HepG2 (cell line): ENCODE data around the gene C6orf136. TPM values are rescaled to one million over a fixed set of nuclear protein-coding genes. Genes with fewer than 3 reads are reported as not detected.

ENCODE experiments used
- NFKB2 ChIP-seq: sonication (generic); formaldehyde crosslinking; IDR thresholded peaks from 2 replicates; pipeline ENCODE4 v1.4.0; 2020; ENCODE audit warnings: missing genetic modification reagents, borderline replicate concordance
- PAWR ChIP-seq: sonication (generic); formaldehyde crosslinking; IDR thresholded peaks from 2 replicates; pipeline ENCODE4 v1.4.0; 2020; ENCODE audit warnings: missing genetic modification reagents, mild to moderate bottlenecking, borderline replicate concordance
- ZNF552 ChIP-seq: sonication (generic); formaldehyde crosslinking; IDR thresholded peaks from 2 replicates; pipeline ENCODE4 v1.9.0; 2022; ENCODE audit warnings: missing genetic modification reagents, mild to moderate bottlenecking, borderline replicate concordance
- polyA plus RNA-seq, 8 experiments: library from polyadenylated mRNA; depleted of rRNA in 3 of 8; stranded (reverse) in 7 of 8; unstranded in 1 of 8; fragments of >200 nt; fragmentation: Illumina TruSeq in 4 of 8; extraction: Trizol in 4 of 8; gene quantifications; 2 replicates each; pipeline versions ENCODE4 v1.2.1 to v1.2.3, GENCODE V29; 2011 to 2016; ENCODE audit warnings: low read depth in 4 of 8, missing spikeins in 1 of 8, mixed read lengths in 1 of 8; ENCODE audit not compliant: insufficient read depth in 1 of 8
- total RNA-seq, 5 experiments: library from RNA; depleted of rRNA; stranded (reverse); fragments of >200 nt; fragmentation: Illumina TruSeq; extraction: Trizol; gene quantifications; 2 replicates each; pipeline ENCODE4 v1.2.3, GENCODE V29; 2016; ENCODE audit warnings: low read depth in 1 of 5
- TF ChIP-seq, protein P1 (sequence below): sonication (generic); formaldehyde crosslinking; conservative IDR thresholded peaks from 2 replicates; pipeline ENCODE4 v1.8.0; 2022; ENCODE audit warnings: missing genetic modification reagents
- TF ChIP-seq, protein P2 (sequence below): IDR thresholded peaks from 2 replicates; pipeline ENCODE4 v1.6.1; 2012; ENCODE audit warnings: low read length, improper control_type of control experiment
- TF ChIP-seq, protein P3 (sequence below): sonication (generic); formaldehyde crosslinking; IDR thresholded peaks from 2 replicates; pipeline ENCODE4 v1.8.0; 2022; ENCODE audit warnings: missing genetic modification reagents, mild to moderate bottlenecking, inconsistent platforms, borderline replicate concordance
- TF ChIP-seq, protein P4 (sequence below), 2 experiments: sonication (generic) in 1 of 2; formaldehyde crosslinking in 1 of 2; IDR thresholded peaks; 2 replicates each; pipeline versions ENCODE4 v1.6.1 to v1.9.0; 2014 to 2022; ENCODE audit warnings: antibody characterized with exemption in 1 of 2, borderline replicate concordance in 1 of 2, inconsistent platforms in 1 of 2, low read depth in 1 of 2, missing genetic modification reagents in 1 of 2
- TF ChIP-seq, protein P5 (sequence below): sonication (generic); formaldehyde crosslinking; IDR thresholded peaks from 2 replicates; pipeline ENCODE4; 2020; ENCODE audit warnings: missing genetic modification reagents, mild to moderate bottlenecking, borderline replicate concordance

The C6orf136 gene
- total and polyA plus RNA-seq, 2 of the 13 experiments (the other 11 are each of a cell fraction or from before 2014, with no cell fraction given): 12.0 to 26.2 TPM

DNA sequence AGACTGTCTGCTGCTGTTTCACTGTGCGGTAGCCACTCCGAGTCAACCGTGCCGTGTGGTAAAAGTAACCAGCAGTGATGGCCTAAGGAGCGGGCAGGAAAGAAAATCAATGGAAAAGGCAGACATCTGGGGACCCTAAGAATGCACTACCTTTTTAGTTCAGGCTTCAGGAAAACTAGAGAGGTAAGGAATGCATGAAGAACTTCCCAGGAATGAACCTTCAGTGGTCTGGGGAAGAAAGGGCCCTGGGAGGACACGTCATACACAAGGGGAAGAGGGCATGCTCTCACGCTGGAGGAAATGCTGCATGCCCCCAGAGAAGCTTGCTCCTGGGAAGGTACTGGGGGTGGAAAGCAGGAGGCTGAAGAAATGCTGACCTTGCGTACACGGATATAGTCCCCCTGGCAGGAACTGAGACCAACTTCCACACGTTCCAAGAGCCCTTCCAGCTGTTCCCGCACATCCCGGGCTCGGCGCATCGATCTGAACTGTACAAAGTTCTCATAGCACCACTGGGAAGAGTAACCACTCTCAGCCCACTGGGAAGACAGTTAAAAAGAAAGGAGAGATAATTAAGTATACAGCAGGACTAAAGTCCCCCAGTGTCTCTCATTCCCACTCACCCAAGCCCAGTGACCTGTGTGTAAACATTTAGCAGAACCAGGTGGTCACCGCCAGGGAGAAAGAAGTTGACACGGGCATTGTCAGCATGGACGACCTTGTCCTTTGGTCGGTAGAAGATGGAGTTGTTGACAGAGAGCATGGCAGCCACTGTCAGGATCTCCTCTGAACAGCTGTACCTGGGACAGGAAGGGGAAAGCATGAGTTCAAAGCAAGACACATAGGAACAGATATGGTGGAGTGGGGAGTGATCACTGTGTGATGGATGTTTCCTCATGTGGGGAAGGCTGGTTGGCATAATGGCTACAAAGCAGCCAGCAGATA is 8.1 kb downstream of the C6orf136 start (continued):
- TF ChIP-seq, protein P1, sequence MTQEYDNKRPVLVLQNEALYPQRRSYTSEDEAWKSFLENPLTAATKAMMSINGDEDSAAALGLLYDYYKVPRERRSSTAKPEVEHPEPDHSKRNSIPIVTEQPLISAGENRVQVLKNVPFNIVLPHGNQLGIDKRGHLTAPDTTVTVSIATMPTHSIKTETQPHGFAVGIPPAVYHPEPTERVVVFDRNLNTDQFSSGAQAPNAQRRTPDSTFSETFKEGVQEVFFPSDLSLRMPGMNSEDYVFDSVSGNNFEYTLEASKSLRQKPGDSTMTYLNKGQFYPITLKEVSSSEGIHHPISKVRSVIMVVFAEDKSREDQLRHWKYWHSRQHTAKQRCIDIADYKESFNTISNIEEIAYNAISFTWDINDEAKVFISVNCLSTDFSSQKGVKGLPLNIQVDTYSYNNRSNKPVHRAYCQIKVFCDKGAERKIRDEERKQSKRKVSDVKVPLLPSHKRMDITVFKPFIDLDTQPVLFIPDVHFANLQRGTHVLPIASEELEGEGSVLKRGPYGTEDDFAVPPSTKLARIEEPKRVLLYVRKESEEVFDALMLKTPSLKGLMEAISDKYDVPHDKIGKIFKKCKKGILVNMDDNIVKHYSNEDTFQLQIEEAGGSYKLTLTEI (CRISPR knock-in tag): no peak
- TF ChIP-seq PAWR (CRISPR knock-in tag) (no peak), ZNF552 (CRISPR knock-in tag) (no peak), NFKB2 (CRISPR knock-in tag) (no peak)
- TF ChIP-seq, protein P2, sequence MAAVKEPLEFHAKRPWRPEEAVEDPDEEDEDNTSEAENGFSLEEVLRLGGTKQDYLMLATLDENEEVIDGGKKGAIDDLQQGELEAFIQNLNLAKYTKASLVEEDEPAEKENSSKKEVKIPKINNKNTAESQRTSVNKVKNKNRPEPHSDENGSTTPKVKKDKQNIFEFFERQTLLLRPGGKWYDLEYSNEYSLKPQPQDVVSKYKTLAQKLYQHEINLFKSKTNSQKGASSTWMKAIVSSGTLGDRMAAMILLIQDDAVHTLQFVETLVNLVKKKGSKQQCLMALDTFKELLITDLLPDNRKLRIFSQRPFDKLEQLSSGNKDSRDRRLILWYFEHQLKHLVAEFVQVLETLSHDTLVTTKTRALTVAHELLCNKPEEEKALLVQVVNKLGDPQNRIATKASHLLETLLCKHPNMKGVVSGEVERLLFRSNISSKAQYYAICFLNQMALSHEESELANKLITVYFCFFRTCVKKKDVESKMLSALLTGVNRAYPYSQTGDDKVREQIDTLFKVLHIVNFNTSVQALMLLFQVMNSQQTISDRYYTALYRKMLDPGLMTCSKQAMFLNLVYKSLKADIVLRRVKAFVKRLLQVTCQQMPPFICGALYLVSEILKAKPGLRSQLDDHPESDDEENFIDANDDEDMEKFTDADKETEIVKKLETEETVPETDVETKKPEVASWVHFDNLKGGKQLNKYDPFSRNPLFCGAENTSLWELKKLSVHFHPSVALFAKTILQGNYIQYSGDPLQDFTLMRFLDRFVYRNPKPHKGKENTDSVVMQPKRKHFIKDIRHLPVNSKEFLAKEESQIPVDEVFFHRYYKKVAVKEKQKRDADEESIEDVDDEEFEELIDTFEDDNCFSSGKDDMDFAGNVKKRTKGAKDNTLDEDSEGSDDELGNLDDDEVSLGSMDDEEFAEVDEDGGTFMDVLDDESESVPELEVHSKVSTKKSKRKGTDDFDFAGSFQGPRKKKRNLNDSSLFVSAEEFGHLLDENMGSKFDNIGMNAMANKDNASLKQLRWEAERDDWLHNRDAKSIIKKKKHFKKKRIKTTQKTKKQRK: no peak
- TF ChIP-seq, protein P3, sequence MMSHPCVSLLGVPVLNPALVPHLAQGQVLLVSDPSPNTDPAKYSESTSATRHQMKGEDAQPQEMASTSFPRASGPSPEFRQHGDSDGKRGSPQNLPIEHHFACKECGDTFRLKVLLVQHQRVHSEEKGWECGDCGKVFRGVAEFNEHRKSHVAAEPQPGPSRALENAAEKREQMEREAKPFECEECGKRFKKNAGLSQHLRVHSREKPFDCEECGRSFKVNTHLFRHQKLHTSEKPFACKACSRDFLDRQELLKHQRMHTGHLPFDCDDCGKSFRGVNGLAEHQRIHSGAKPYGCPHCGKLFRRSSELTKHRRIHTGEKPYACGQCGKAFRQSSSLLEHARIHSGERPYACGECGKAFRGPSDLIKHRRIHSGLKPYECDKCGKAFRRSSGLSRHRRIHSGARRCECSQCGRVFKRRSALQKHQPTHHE (CRISPR knock-in tag): no peak
- TF ChIP-seq, protein P4, sequence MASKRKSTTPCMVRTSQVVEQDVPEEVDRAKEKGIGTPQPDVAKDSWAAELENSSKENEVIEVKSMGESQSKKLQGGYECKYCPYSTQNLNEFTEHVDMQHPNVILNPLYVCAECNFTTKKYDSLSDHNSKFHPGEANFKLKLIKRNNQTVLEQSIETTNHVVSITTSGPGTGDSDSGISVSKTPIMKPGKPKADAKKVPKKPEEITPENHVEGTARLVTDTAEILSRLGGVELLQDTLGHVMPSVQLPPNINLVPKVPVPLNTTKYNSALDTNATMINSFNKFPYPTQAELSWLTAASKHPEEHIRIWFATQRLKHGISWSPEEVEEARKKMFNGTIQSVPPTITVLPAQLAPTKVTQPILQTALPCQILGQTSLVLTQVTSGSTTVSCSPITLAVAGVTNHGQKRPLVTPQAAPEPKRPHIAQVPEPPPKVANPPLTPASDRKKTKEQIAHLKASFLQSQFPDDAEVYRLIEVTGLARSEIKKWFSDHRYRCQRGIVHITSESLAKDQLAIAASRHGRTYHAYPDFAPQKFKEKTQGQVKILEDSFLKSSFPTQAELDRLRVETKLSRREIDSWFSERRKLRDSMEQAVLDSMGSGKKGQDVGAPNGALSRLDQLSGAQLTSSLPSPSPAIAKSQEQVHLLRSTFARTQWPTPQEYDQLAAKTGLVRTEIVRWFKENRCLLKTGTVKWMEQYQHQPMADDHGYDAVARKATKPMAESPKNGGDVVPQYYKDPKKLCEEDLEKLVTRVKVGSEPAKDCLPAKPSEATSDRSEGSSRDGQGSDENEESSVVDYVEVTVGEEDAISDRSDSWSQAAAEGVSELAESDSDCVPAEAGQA (IDR thresholded peaks at IDR 0.05; ENCODE audit: low read depth): peak; percentile 86
- TF ChIP-seq, protein P4 (CRISPR knock-in tag; IDR thresholded peaks at IDR 0.05; ENCODE audit: borderline replicate concordance): no peak
- TF ChIP-seq, protein P5, sequence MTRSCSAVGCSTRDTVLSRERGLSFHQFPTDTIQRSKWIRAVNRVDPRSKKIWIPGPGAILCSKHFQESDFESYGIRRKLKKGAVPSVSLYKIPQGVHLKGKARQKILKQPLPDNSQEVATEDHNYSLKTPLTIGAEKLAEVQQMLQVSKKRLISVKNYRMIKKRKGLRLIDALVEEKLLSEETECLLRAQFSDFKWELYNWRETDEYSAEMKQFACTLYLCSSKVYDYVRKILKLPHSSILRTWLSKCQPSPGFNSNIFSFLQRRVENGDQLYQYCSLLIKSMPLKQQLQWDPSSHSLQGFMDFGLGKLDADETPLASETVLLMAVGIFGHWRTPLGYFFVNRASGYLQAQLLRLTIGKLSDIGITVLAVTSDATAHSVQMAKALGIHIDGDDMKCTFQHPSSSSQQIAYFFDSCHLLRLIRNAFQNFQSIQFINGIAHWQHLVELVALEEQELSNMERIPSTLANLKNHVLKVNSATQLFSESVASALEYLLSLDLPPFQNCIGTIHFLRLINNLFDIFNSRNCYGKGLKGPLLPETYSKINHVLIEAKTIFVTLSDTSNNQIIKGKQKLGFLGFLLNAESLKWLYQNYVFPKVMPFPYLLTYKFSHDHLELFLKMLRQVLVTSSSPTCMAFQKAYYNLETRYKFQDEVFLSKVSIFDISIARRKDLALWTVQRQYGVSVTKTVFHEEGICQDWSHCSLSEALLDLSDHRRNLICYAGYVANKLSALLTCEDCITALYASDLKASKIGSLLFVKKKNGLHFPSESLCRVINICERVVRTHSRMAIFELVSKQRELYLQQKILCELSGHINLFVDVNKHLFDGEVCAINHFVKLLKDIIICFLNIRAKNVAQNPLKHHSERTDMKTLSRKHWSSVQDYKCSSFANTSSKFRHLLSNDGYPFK (CRISPR knock-in tag): peak; percentile 75; the same call in 1 of the 2 replicates
